Right lobe of liver (tissue), 4 donors: ENCODE results near the gene PINK1.

ENCODE experiments used
- CTCF ChIP-seq, 4 donors: fragments of 200-600 bp in 3 of 4; fragments of 450-650 bp in 1 of 4; IDR thresholded peaks; one replicate each; pipeline versions ENCODE4 v1.5.1 to v1.8.0; 2016 to 2022; ENCODE audit warnings: antibody characterized with exemption in 4 of 4, mild to moderate bottlenecking in 2 of 4
- POLR2A ChIP-seq: fragments of 450-650 bp; IDR thresholded peaks from one replicate; pipeline ENCODE4 v1.6.1; 2017; ENCODE audit warnings: antibody characterized with exemption, mild to moderate bottlenecking
- donor health status: DM: no; HTN: no; CAD: no.
- donor health status: DM: no; HTN: no; CAD: no.
- donor health status: DM: no; HTN: yes; CAD: no.

- TF ChIP-seq CTCF (IDR thresholded peaks at IDR 0.05): no peak
- no peak for TF ChIP-seq POLR2A
These were observed 14.7 kb upstream of the PINK1 start for GRCh38 chr1:20618550-20618949.
